Effector CD8-positive, alpha-beta T cell (primary cell): ENCODE measurements around the gene SLC6A11.

Experiments
- DNase-seq: peaks from one replicate; lab custom pipeline; 2025; lab: John Stamatoyannopoulos, UW

SLC6A11 gene

DNA sequence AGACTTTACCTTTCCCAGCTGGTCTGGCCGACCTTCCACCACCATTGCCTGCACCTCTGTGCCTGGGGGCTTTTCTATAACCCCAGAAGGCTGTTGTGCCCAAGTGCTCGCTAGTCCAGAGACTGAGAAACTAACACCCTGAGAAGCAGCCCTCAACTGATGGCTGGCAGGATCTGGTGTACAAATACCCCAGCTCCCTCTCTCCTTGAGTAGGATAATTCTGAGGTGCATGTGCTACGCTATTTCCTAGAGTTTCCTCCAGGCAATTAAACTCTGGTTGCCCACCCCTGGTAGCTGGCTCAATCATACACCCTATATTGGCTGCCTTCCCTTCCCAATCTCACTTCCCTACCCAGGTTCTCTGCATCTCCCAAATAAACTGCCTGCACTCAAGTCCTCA is 165.0 kb downstream of the SLC6A11 start:
- no peak for DNase-seq

GRCh38 chr3:10981961-10982360 is 165.9 kb downstream of the SLC6A11 start:
- no peak for DNase-seq

GRCh38 chr3:10982782-10983181 is 166.8 kb downstream of the SLC6A11 start:
- DNase-seq, result no peak

GRCh38 chr3:10983219-10983916 is 167.3 kb downstream of the SLC6A11 start:
- no peak for DNase-seq

DNA sequence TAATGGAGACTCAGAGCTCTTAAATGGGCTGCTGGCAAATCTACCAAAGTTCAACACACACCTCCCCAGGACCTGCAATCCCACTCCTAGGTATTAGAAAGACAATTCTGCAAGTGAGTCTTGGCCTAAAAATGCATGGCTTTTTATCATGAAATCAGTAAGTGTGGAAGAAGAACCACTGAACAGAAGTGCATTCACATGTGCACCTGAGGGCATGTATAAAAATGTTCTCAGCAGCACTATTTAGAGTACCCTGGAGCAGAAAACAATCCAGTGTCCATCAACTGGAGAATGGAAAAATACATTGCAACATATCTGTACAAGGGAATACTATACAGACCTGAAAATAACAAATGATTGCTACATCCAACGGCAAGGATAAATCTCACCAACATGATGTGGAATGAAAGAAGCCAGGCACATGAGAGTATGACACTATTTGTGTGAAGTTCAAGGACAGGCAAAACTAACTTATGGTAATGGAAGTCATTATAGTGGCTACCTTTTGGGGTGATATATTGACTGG is 168.4 kb downstream of the SLC6A11 start:
- DNase-seq, result no peak

GRCh38 chr3:10985181-10985580 is 169.2 kb downstream of the SLC6A11 start:
- DNase-seq, result no peak

GRCh38 chr3:10986592-10986991 is 170.6 kb downstream of the SLC6A11 start:
- no peak for DNase-seq

DNA sequence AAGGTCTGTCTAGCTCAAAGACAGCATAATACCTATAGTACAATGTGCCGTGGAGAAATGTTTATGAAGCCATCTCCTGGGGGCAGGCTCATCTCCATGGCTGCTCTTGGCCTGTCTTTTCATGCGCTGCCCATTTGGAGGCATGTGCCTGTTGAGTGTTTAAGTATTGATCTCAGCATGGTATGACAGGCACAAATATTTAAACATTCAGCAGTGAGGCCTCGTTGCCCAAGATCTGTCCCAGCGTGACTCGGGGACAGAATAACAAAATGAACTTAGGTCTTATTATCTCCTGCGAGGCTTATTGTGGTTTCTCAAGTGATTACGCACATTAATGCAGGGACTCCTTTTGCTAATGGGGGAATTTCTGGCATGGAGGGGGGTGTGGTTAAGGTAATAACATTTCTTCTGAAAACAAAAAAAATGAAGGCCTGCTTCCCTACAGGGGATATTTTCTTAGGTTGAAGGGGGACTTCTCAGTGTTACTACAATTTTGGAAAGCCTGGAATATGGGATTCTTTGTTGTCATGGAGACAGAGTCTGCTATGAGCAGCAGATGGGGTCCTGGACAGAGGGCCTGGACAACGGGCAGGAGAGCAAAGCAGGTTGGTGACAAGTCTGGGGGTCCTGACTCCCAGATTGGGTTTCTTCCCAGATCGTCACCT is 172.1 kb downstream of the SLC6A11 start:
- DNase-seq, result no peak

DNA sequence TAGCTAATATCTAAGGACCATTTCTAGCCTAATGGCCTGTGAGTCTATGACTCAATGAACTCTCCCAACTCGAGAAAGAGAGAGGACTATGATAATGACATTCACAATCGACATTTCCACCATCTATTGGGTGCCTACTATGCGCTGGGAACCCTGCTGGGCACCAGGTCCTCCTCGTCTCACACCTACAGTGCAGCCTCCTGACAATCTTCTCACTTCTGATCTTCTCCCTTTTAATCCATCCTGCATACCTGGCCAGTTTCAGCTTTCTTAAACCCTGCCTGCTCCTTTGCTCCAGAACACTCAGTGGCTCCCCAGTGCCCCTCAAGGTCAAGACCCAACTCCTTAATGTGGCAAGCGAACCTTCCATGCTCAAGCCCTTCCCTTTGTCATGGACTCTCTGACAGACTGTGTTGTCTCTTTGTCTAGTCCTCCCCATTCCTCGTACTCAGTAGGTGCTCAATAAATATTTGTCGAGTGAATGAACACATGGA is 173.0 kb downstream of the SLC6A11 start:
- no peak for DNase-seq
